HepG2 (cell line): ENCODE data around the gene TEX19. TPM values are rescaled to one million over a fixed set of nuclear protein-coding genes. Genes with fewer than 3 reads are reported as not detected.

Experiments
- AHR ChIP-seq: IDR thresholded peaks from 2 replicates; pipeline ENCODE4 v1.6.1; 2018; ENCODE audit warnings: missing genetic modification reagents, missing compliant biosample characterization
- DMAP1 ChIP-seq: IDR thresholded peaks from 2 replicates; pipeline ENCODE4 v1.6.1; 2016
- EP300 ChIP-seq, 3 experiments: sonication (generic) in 1 of 3; formaldehyde crosslinking in 1 of 3; IDR thresholded peaks; 2 replicates each; pipeline versions ENCODE4 v1.5.1 to v1.6.1; 2011 to 2020; ENCODE audit warnings: low read depth in 2 of 3, low read length in 2 of 3, borderline replicate concordance in 1 of 3, improper control_type of control experiment in 1 of 3, mild to moderate bottlenecking in 1 of 3, missing genetic modification reagents in 1 of 3, moderate library complexity in 1 of 3
- GABPA ChIP-seq, 2 experiments: IDR thresholded peaks; 2 replicates each; pipeline ENCODE4 v1.6.1; 2011 to 2016; ENCODE audit warnings: low read depth in 2 of 2, low read length in 1 of 2, missing biosample characterization in 1 of 2, missing genetic modification characterization in 1 of 2
- GATAD2A ChIP-seq: IDR thresholded peaks from 2 replicates; pipeline ENCODE4 v1.6.1; 2016
- KDM2A ChIP-seq: sonication (generic); formaldehyde crosslinking; IDR thresholded peaks from 2 replicates; pipeline ENCODE4 v1.4.0; 2020; ENCODE audit warnings: low read depth, missing genetic modification reagents, borderline replicate concordance
- MAFK ChIP-seq, 2 experiments: IDR thresholded peaks in 1 of 2; conservative IDR thresholded peaks in 1 of 2; 2 replicates each; pipeline ENCODE4 v1.6.1; 2011; ENCODE audit warnings: improper control_type of control experiment in 2 of 2, low read length in 2 of 2
- MTF2 ChIP-seq: sonication (generic); formaldehyde crosslinking; IDR thresholded peaks from 2 replicates; pipeline ENCODE4 v1.5.0; 2020; ENCODE audit warnings: missing genetic modification reagents, borderline replicate concordance
- NRL ChIP-seq: sonication (generic); formaldehyde crosslinking; IDR thresholded peaks from 2 replicates; pipeline ENCODE4 v1.5.0; 2020; ENCODE audit warnings: missing genetic modification reagents, mild to moderate bottlenecking, moderate library complexity, borderline replicate concordance
- SUZ12 ChIP-seq: fragments of 150-350 bp; IDR thresholded peaks from 2 replicates; pipeline ENCODE4 v1.6.1; 2014; ENCODE audit warnings: low read depth, low read length
- TAF1 ChIP-seq: sonication (generic); formaldehyde crosslinking; IDR thresholded peaks from 2 replicates; pipeline ENCODE4 v1.4.0; 2020; ENCODE audit warnings: missing genetic modification reagents
- ZMYM2 ChIP-seq: sonication (generic); formaldehyde crosslinking; IDR thresholded peaks from 2 replicates; pipeline ENCODE4 v1.8.0; 2022; ENCODE audit warnings: mild to moderate bottlenecking, missing genetic modification reagents
- ZNF136 ChIP-seq: sonication (generic); formaldehyde crosslinking; IDR thresholded peaks from 2 replicates; pipeline ENCODE4 v1.8.1; 2022; ENCODE audit warnings: low read depth, mild to moderate bottlenecking, moderate library complexity, missing genetic modification reagents
- ZNF263 ChIP-seq: sonication (generic); formaldehyde crosslinking; IDR thresholded peaks from 2 replicates; pipeline ENCODE4 v1.4.0; 2020; ENCODE audit warnings: missing genetic modification reagents
- ZNF552 ChIP-seq: sonication (generic); formaldehyde crosslinking; IDR thresholded peaks from 2 replicates; pipeline ENCODE4 v1.9.0; 2022; ENCODE audit warnings: missing genetic modification reagents, mild to moderate bottlenecking, borderline replicate concordance
- ZNF589 ChIP-seq: sonication (generic); formaldehyde crosslinking; conservative IDR thresholded peaks from 2 replicates; pipeline ENCODE4 v1.8.0; 2022; ENCODE audit warnings: mild to moderate bottlenecking, moderate library complexity, missing genetic modification reagents
- ZNF605 ChIP-seq: sonication (generic); formaldehyde crosslinking; IDR thresholded peaks from 2 replicates; pipeline ENCODE4 v1.8.0; 2022; ENCODE audit warnings: mild to moderate bottlenecking, missing genetic modification reagents
- ZNF83 ChIP-seq: sonication (generic); formaldehyde crosslinking; IDR thresholded peaks from 2 replicates; pipeline ENCODE4 v1.4.0; 2020; ENCODE audit warnings: missing genetic modification reagents, mild to moderate bottlenecking, borderline replicate concordance
- ZSCAN25 ChIP-seq: sonication (generic); formaldehyde crosslinking; IDR thresholded peaks from 2 replicates; pipeline ENCODE4 v1.8.0; 2022; ENCODE audit warnings: mild to moderate bottlenecking, missing genetic modification reagents
- polyA plus RNA-seq, 8 experiments: library from polyadenylated mRNA; depleted of rRNA in 3 of 8; stranded (reverse) in 7 of 8; unstranded in 1 of 8; fragments of >200 nt; fragmentation: Illumina TruSeq in 4 of 8; extraction: Trizol in 4 of 8; gene quantifications; 2 replicates each; pipeline versions ENCODE4 v1.2.1 to v1.2.3, GENCODE V29; 2011 to 2016; ENCODE audit warnings: low read depth in 4 of 8, missing spikeins in 1 of 8, mixed read lengths in 1 of 8; ENCODE audit not compliant: insufficient read depth in 1 of 8
- total RNA-seq, 5 experiments: library from RNA; depleted of rRNA; stranded (reverse); fragments of >200 nt; fragmentation: Illumina TruSeq; extraction: Trizol; gene quantifications; 2 replicates each; pipeline ENCODE4 v1.2.3, GENCODE V29; 2016; ENCODE audit warnings: low read depth in 1 of 5
- TF ChIP-seq, protein P1 (sequence below): sonication (generic); formaldehyde crosslinking; IDR thresholded peaks from 2 replicates; pipeline ENCODE4 v1.5.1; 2020; ENCODE audit warnings: mild to moderate bottlenecking, missing genetic modification reagents, moderate library complexity
- TF ChIP-seq, protein P2 (sequence below): IDR thresholded peaks from 2 replicates; pipeline ENCODE4 v1.6.1; 2018; ENCODE audit warnings: missing genetic modification reagents, mild to moderate bottlenecking, missing compliant biosample characterization
- TF ChIP-seq, protein P3 (sequence below): sonication (generic); formaldehyde crosslinking; IDR thresholded peaks from 2 replicates; pipeline ENCODE4 v1.8.1; 2023; ENCODE audit warnings: mild to moderate bottlenecking, moderate library complexity, missing genetic modification reagents

Gene TEX19
- total and polyA plus RNA-seq, 2 of the 13 experiments (the other 11 are each of a cell fraction or from before 2014, with no cell fraction given) = 1.3 to 6.0 TPM

DNA sequence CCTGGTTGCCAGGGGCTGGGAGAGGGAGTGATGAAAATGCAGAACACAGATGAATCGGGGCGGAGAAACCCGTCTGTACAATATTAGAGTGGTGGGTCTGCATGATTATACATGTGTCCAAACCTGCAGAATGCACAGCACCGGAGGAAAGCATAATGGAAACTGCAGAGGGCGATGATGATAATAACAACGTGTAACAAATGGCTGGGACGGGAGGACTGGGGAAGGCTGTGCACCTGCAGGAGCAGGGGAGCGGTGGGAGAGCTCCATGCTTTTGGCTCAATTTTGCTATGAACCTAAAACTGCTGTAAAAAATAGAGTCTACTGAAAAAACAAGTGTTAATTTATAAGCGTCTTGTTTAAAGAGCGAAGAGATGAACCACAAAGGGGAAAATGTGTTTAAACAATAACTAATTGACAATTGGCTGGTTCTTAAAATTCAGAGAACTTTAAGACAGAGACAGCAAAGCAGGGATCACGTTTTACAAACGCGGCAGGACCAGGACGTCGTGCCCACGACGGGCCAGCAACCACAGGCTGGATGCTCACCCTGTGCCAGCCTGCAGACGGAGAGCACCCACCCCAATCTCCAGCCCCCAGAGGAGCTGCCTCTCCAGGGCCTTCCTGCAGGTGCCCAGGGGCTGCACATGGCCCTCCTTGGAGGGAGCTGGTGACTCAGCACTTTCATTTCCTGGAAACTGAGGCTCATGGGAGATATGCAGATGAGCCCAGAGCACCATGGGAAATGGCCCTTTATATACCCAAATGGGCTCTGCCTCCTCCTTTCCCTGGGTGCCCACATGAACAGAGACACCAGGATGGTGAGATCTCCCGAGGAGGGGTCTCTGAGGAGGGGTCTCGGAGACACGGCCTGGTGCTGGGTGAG lies at the start of gene TEX19 (continued):
- TF ChIP-seq ZNF263 (CRISPR knock-in tag) = no peak
- TF ChIP-seq ZNF589 (CRISPR knock-in tag) = 0 out of 2 replicates have a peak, but pooled peaks have one; percentile 43
- no peak for TF ChIP-seq GATAD2A (CRISPR knock-in tag)
- TF ChIP-seq, protein P1, sequence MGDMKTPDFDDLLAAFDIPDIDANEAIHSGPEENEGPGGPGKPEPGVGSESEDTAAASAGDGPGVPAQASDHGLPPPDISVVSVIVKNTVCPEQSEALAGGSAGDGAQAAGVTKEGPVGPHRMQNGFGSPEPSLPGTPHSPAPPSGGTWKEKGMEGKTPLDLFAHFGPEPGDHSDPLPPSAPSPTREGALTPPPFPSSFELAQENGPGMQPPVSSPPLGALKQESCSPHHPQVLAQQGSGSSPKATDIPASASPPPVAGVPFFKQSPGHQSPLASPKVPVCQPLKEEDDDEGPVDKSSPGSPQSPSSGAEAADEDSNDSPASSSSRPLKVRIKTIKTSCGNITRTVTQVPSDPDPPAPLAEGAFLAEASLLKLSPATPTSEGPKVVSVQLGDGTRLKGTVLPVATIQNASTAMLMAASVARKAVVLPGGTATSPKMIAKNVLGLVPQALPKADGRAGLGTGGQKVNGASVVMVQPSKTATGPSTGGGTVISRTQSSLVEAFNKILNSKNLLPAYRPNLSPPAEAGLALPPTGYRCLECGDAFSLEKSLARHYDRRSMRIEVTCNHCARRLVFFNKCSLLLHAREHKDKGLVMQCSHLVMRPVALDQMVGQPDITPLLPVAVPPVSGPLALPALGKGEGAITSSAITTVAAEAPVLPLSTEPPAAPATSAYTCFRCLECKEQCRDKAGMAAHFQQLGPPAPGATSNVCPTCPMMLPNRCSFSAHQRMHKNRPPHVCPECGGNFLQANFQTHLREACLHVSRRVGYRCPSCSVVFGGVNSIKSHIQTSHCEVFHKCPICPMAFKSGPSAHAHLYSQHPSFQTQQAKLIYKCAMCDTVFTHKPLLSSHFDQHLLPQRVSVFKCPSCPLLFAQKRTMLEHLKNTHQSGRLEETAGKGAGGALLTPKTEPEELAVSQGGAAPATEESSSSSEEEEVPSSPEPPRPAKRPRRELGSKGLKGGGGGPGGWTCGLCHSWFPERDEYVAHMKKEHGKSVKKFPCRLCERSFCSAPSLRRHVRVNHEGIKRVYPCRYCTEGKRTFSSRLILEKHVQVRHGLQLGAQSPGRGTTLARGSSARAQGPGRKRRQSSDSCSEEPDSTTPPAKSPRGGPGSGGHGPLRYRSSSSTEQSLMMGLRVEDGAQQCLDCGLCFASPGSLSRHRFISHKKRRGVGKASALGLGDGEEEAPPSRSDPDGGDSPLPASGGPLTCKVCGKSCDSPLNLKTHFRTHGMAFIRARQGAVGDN (CRISPR knock-in tag) = peak; percentile 89
- peak; percentile 46; the same call in 1 of the 2 replicates for TF ChIP-seq ZNF83 (CRISPR knock-in tag)
- peak; percentile 91 for TF ChIP-seq NRL
- TF ChIP-seq, protein P2, sequence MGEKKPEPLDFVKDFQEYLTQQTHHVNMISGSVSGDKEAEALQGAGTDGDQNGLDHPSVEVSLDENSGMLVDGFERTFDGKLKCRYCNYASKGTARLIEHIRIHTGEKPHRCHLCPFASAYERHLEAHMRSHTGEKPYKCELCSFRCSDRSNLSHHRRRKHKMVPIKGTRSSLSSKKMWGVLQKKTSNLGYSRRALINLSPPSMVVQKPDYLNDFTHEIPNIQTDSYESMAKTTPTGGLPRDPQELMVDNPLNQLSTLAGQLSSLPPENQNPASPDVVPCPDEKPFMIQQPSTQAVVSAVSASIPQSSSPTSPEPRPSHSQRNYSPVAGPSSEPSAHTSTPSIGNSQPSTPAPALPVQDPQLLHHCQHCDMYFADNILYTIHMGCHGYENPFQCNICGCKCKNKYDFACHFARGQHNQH (CRISPR knock-in tag) = peak; percentile 52; the same call in 1 of the 2 replicates
- TF ChIP-seq ZMYM2 = peak; percentile 35; the same call in 1 of the 2 replicates
- TF ChIP-seq ZNF605 = peak; percentile 79
- peak; percentile 80 to 90 for TF ChIP-seq MAFK (conservative IDR thresholded peaks at IDR 0.05 in 1 of 2, IDR thresholded peaks at IDR 0.05 in 1 of 2; ENCODE audit: low read length in 2 of 2)
- TF ChIP-seq KDM2A = 0 out of 2 replicates have a peak, but pooled peaks have one; percentile 33
- TF ChIP-seq ZNF552 (CRISPR knock-in tag) = no peak
- TF ChIP-seq DMAP1 (CRISPR knock-in tag) = peak; percentile 22; the same call in 1 of the 2 replicates
- 0 out of 2 replicates have a peak, but pooled peaks have one; percentile 21 for TF ChIP-seq TAF1 (CRISPR knock-in tag)
- no peak for TF ChIP-seq ZNF136 (CRISPR knock-in tag)
- peak; percentile 32; the same call in 1 of the 2 replicates for TF ChIP-seq SUZ12
- TF ChIP-seq EP300 (IDR thresholded peaks at IDR 0.05; ENCODE audit: low read depth in 2 of 2, low read length in 2 of 2) = no peak
- 0 out of 2 replicates have a peak, but pooled peaks have one; percentile 34 for TF ChIP-seq EP300 (CRISPR knock-in tag; IDR thresholded peaks at IDR 0.05; ENCODE audit: borderline replicate concordance)
- TF ChIP-seq, protein P3, sequence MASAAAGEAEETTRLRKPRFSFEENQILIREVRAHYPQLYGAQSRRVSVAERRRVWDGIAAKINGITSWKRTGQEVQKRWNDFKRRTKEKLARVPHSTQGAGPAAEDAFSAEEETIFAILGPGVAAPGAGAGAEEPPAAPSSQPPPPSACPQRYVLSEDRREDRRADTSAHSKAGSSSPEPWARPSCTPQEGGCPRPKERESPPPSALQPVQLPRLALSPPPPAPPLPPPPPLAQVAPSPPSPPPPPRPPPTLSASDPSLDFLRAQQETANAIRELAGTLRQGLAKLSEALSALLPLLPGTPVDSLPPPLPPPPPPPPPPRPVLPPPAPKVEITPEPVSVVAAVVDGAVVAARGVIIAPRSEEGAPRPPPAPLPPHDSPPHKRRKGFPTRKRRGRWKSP (CRISPR knock-in tag) = 0 out of 2 replicates have a peak, but pooled peaks have one; percentile 35
- no peak for TF ChIP-seq MTF2 (CRISPR knock-in tag)
- TF ChIP-seq ZSCAN25 (CRISPR knock-in tag) = peak; percentile 90
- TF ChIP-seq GABPA (IDR thresholded peaks at IDR 0.05; ENCODE audit: low read depth, low read length) = no peak
- 0 out of 2 replicates have a peak, but pooled peaks have one; percentile 5 for TF ChIP-seq GABPA (CRISPR knock-in tag; IDR thresholded peaks at IDR 0.05; ENCODE audit: low read depth)
- 0 out of 2 replicates have a peak, but pooled peaks have one; percentile 70 for TF ChIP-seq AHR (CRISPR knock-in tag)
